NCI-H69 (cell line): Measurements from ENCODE around the gene WDR5B.

ENCODE experiments used
- DNase-seq: peaks from one replicate; lab custom pipeline; 2025; lab: John Stamatoyannopoulos, UW

Gene WDR5B

DNA sequence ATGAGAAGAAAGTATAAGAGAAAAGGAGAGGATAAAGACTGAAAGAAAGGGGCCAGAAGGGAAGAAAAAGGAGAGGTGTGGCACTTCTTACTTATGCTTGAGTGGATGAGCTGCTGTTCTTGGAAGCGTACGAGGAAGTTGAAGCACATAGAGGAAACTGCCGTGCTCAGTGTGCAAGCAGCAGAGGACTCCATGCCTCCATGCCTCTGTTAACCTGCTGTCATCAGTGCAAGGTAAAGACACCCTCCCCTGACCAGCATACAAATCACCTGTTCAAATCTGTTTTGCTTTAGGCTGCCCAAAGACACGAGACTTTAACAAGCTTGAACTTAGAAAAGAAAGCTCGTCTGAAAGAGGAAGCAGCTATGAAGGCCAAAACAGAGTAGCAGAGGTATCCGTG lies 6.4 kb downstream of the WDR5B start:
- no peak for DNase-seq

DNA sequence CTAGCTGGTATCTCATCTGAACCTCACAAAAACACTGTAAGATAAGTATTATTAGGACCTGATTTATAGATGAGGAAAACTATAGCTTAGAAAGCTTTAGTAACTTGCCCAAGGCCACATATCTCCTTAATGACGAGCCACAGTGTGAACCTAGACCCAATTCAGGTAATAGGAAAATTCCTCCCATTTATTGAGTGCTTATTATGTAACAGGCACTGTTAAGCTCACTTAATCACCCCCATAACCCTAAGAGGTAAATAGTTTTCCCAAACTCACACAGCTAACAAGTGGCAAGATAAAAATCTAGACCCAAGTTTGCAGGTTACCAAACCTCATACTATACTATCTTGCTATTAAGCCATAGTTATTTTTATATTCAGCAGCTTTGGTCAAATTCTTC lies 7.9 kb downstream of the WDR5B start:
- no peak for DNase-seq

DNA sequence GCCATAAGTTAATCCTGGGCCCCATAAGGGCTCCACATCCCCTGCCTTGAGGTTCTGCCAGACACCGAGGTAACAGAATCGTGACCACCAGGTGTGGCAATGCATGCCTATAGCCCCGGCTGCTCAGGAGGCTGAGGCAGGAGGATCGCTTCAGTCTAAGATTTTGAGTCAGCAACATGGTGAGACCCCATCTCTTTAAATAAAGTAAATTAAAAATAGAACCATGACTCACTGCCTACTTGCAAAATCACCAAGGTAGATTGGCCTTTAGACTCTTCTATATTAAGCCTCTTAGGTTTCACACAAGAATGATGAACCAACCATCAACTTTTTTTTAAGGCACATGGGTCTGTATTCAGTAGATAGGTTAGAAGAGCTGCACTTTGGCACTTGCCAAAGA lies 9.7 kb downstream of the WDR5B start:
- DNase-seq = no peak

DNA sequence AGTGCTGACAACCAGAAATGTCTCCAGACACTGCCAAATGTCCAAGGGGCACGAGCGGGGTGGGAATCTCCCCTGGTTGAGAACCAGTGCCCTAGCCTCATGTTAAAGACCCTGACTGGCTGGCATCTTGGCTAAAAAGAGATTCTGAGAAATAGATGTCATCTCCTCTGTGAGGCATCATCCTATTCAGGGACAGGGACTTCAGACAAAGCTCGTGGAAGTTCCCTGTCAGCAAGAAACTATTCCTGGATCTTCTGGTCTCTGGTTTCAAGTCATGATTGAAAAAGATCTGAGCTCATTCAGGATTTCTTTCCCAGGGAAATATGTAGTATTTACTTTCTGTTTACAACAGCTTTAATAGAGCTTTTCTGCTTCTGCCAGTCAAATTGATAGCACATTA lies 10.8 kb downstream of the WDR5B start:
- no peak for DNase-seq

DNA sequence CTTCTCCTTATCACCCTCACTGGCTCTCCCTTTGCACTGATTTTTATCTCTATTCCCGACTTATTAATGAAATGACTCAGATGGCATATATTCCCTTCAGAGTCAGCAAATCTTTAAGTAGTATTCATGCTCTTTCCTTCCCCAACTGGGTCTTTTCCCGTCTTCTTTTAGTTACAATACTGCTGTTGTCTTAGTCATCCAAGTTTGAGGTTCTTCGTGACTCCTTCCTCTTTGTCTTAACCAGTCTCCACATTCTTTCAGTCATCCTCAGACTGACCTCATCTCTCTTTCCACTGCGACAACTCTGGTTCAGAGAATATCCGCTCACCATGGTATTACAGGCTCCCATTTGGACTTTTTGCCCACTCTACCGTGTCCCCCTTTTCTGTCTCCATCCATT lies 12.4 kb downstream of the WDR5B start:
- no peak for DNase-seq

DNA sequence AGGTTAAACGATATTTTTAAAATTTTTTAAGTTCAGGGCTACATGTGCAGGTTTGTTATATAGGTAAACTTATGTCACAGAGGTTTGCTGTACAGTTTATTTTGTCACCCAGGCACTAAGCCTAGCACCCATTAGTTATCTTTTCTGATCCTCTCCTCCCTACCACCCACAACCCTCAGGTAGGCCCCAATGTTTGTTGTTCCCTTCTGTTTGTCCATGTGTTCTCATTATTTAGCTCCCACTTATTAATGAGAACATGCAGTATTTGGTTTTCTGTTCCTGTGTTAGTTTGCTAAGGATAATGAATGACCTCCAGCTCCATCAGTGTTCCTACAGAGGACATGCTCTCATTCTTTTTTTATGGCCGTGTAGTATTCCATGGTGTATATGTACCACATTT lies 16.9 kb downstream of the WDR5B start:
- no peak for DNase-seq

DNA sequence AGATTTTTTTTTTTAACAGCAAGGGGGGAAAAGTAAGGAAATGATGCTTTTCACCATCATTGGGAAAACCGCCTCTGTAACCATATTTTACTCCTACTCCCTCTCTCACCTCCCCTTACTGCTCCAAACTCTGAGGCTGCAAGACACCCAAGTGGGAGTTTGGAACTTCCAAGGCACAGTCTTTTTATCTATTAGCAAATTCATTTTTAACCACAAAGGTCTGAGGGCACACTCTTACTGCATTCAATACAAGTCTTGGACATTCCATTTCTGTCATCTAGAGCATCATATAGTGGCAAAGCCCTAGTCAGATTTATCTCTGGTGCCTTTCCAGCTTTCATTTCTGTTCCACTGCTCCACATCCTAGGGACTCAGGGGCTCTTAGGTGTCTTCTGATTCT lies 18.7 kb downstream of the WDR5B start:
- no peak for DNase-seq

DNA sequence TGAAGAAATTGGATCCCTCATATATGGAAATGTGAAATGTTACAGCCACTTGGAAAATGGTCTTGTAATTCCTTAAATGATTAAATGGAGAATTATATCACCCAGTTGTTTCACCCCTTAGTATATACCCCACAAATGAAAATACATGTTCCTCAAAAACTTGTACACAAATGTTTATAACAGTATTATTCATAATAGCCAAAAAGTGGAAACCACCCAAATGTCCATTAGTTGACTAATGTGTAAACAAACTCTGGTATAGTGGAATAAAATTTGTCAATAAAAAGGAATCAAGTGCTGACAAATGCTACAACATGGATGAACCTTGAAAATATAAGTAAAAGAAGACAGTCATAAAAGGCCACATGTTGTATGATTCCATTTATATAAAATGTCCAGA lies 19.4 kb downstream of the WDR5B start:
- DNase-seq = no peak

DNA sequence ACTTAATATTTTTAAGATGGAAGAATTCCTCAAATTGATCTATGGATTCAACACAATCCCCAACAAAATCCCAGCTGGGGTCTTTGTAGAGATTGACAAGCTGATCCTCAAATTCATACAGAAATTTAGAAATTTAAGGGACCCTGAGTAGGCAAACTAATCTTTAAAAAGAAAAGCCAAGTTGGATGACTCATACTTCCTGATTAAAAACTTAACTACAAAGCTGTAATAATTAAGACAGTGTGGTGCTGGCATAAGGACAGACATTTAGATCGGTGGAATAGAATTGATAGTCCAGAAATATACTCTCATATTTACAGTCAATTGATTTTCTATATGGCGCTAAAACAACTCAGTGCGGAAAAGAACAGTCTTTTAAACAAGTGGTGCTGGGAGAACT lies 20.3 kb downstream of the WDR5B start:
- no peak for DNase-seq

DNA sequence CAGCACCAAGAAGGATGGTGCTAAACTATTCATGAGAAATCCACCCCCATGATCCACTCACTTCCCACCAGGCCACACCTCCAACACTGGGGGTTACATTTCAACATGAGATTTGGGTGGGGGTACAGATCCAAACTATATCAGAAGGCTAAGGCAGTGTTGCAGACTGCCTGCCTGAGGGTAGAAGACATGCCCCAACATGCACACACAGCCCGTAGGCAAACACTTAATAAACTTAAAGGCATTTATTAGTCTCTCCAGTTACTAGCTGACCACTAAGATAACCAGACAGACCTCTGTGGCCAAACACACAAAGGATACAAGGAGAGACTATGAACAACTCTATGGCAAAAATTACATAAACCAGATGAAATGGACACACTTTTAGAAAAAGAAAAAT lies 21.7 kb downstream of the WDR5B start:
- no peak for DNase-seq

DNA sequence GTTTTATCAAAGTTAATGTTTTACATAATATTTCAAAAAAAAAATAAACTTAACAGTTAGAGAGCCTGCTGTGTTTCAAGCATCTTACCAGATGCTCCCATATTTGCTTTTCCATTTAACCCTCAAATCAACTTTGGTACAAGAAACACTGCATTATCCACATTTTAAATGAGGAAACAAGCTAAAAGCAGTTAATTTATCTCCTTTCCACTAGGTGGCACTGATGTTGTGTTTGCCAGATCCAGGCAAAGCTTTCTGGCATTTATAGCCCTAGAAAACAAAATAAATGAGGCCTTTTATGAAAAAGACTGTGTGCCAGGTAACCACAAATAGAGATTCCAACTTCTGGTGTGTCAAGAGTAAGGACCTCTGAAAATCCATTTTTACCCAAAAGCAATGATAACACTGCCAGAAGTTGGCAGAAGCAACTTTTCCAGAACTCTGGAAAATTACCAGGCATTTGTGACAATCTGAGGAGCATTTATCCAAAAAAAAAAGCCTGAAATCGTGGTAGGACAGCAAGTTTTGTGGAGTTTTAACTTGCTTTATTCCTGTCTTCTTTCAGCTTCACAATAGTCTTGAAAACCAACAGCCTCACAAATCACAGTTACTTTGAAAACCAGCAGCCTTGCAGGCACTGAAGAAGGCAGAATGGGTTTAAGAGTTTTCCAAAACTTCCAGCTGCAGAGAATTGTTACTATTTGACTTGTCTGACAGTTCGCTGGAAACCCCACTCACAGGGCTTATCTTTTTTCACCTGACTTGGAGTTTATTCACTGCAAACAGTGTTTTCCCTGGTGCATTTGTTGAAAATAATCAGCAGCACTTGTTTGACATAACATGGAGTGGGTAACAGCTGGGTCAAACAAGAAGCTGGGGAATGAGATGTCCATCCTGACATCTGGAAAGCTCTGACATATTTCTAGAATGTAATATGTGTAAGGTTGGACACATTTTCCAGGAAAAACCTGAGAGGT lies 22.7 kb downstream of the WDR5B start:
- DNase-seq = peak; percentile 44

DNA sequence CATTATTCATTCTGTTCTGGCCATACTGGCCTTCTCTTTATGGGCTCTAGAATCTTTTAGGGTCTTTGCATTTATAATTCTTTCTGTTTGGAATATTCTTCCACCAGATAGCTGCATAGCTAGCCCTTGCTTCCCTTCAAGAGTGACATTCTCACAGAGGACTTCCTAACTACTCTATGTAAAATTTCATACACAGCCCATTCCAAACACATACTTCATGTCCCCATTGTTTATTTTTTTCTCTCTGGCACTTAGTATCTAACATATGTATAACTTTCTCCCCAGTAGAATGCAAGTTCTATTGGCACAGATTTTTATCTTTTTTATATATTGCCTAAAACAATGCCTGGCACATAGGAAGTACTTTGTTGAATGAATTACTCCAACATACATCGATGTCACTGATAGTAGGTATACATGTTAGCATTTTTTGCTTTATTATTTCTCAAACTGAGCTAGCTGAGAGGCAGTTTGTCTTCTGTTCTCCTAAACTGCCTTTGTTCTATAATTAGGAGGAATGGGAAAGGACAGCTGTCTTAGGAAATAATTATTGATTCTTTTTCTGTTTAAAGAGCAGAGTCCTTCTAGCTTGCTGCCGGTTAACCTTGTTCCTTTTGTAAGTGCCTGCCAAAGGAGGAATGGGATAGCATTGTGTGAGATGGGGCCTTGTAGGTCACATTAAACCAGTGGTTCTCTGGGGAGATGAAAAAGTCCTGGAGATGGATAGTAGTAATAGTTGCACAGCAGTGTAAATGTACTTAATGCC lies 24.0 kb downstream of the WDR5B start:
- DNase-seq = no peak

DNA sequence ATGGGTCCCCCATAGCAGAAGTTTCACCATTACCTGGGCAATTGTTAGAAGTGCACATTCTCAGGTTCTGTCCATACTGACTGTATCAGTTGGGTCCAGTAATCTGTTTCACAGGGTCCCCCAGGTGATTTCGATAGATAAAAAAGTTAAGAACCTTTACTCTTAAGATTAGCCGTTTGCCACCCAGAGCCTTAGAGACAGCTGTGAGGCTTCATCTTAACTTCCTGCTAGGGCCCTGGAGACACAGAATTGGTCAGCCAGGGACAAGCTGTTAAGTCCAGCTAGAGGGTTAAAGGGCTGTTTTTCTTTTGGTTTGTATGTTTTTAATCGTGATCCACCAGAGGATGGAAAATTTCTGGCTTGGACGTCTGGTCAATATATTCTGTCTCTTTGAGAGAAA lies 25.2 kb downstream of the WDR5B start:
- no peak for DNase-seq

DNA sequence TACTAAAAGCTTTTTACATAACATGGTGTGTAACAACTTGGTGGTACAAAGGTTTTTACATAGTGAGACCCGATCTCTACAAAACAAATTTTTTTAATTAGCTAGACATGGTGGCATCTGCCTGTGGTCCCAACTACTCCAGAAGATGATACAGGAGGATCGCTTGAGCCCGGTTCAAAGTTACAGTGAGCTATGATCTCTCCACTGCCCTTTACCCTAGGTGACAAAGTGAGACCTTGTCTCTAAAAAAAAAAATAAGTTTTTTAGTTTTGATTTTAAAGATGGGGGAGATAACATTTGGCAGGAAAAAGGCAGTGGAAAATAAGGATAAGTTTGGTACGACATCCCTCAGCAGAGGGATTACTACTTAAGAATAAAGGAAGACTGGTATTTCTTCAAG lies 26.0 kb downstream of the WDR5B start:
- DNase-seq = no peak

DNA sequence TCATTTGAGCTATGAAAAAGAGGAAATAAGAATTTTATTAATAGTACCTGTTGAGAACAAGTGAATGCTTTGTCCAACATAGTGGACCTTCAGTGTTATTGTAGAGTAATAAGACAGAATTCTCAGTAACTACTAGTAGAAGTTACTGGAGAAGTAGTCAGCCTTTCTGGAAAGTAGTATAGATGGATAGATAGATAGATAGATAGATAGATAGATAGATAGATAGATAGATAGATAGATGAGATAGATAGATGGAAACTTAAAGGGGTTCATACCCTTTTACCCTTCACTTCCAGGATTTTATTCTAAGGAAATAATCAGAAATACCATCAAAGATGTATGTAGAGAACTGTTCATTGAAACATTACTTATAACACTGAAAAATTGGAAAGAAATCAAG lies 26.7 kb downstream of the WDR5B start:
- no peak for DNase-seq

DNA sequence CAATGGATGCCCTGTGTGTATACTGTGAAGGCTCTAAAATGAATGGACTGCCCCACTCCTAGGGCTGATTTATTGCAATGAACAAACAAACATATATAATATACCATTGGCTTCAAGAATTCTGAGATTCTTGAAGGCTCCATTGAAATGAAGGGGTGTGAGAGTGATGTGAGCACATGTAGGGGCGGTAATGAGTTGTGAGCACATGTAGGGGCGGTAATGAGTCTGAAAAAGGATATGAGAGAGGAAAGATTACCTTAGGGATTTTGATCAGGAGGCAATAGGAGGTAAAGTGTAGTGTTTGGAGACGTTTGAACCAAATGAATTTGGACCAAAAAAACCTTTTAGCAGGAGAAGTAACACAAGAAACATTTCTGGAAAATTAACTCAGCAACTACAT lies 28.2 kb downstream of the WDR5B start:
- no peak for DNase-seq

DNA sequence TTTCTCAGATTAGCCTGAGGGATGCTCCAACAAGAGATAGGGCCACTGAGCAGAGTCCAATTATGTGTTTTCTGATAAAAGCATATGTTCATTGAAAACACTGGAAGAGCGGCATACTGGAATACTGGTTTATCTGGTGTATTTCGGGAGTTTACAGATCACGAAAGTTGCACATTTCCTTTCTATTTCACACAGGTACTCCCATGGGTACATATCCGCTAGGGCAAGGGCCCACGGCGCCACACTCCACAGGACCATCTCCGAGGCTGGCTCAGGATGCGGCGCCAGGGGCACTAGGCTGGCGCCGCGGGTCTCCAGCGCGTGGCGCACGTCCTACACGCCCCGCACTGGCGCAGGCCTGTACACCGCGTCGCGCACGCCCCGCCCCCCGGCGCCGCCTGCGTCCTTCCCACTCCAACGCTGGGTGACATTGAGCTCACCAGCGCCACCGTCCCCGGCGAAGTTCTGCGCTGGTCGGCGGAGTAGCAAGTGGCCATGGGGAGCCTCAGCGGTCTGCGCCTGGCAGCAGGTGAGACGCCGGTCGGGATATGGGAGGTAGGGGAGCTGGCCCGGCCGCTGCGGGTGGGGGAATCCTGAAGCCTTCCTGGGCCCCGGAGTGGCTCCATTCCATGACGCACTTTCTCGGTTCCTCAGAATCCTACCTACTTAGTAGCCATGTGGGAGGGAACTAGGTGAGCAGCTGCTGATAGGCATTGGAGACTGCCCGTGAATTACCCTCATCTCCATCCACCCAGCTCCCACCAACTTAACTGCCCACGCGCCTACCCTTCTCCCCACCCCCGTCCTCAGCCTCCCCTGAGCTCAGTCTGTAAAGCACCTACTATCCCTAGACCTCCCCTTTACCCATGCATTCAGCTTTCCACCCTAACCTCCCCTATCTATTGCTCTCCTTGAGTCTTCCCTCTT lies 31.8 kb downstream of the WDR5B start, which contains the start of gene FAM162A:
FAM162A (plus strand) TSS at position 412 of the 927 bp plus-strand sequence; CDS start at position 496, 84 bp downstream.
- peak; percentile 94 for DNase-seq

DNA sequence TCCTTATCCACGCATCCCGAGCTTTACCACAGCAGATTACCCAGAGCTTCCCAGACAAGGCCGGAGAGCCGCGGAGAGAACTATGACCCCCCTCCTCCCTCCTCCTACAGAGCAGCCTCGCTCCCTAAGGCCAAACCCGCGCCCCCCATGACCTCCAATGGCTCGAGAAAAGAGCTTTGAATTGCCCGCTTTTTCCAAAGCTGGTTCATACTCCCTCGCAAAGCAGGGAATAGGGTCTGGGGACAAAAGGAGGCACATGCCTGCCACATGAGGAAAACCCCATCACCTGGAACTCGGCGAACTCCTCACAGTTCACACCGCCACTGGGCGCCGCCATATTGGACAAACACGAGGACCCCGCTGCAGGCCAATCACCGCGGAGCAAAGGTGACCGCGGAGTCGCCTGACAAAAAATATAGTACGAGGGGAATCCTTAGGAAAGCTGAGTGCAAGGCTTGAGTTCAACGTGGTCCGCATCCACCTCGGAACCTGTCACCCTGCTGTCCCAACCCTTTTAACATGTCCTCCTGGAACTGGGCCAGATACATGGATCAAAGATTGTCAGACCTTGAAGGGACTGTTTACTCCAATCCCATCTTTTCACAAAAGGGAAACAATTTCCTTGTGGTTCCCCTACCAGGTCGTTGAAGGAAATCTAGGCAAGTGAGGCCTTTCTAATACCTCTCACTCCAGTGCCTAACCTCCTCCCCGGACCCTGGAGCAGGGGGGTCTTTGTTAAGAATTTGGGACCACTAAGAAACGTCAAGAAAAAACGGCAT lies 32.8 kb downstream of the WDR5B start, which contains the start of gene MIX23:
MIX23 (minus strand) TSS at position 344 of the 779 bp plus-strand sequence; CDS start at position 337, 7 bp downstream.
- DNase-seq = peak; percentile 89

DNA sequence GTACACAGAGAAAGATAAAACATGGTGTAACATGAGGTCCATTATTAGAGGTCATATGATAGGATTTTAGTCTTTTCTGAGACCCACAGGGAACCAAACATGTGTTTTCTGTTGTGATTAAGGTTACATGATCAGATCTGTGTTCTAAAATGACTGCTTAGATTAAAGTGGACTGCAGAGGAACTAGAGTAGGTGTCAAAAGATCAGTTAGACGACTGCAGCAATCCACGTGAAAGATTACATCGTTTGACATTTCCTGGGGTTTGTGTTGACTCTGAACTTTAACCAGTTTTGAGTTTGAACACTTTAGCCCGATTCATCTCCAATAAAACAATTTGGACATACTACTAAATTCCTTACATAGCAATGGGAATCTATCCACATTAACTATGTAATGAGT lies 37.9 kb downstream of the WDR5B start:
- no peak for DNase-seq

DNA sequence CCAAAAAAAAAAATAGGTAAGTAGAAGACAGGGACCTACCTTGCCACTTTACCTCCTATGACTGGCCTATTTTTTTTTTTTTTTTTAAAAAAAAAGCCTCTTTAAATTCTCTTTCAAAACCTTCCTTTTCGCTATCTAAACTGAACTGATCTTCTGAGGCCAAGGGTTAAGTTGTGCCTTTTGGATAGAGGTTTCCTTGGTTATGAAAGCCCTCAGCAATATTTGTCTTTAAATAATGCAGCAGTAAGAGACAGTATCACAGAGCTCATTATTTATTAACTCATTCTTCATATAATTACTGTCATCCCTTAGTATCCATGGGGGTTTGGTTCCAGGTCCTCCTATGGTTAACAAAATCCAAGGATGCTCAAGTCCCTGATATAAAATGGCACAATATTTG lies 41.8 kb downstream of the WDR5B start:
- no peak for DNase-seq

DNA sequence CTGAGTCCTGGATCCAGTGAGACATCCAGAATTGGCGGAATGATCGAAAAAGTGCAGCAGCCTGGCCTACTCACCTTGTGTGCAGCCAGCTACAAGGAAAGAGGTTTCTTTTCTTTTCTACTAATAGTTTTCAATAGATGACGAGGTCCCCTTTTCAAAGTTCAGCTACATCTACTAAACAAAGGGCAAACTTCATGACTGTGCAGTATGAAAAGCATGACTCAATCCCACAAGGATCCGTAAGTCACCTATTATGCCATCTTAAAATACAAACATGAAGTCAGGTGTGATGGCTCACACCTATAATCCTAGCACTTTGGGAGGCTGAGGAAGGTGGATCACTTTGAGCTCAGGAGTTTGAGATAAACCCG lies 49.5 kb downstream of the WDR5B start:
- no peak for DNase-seq
